DOHH2 (cell line): Measurements from ENCODE around the gene NKTR.

Experiments
- H3F3A ChIP-seq: fragments of 200-600 bp; sonication (generic), shearing (Covaris generic); 2 replicates; pipeline ENCODE4 v1.6.0; 2016; ENCODE audit warnings: antibody characterized with exemption, mild to moderate bottlenecking; ENCODE audit not compliant: control insufficient read depth, insufficient read depth
- H3K27ac ChIP-seq: fragments of 200-600 bp; sonication (generic); 2 replicates; pipeline ENCODE4 v1.5.1; 2014; ENCODE audit warnings: low read depth, mild to moderate bottlenecking, low read length, moderate library complexity
- H3K27me3 ChIP-seq: fragments of 200-600 bp; sonication (generic); 2 replicates; pipeline ENCODE4 v1.6.1; 2014; ENCODE audit warnings: mild to moderate bottlenecking, low read length, mixed read lengths; ENCODE audit not compliant: control insufficient read depth
- H3K36me3 ChIP-seq: fragments of 200-600 bp; sonication (generic); 2 replicates; pipeline ENCODE4 v1.6.1; 2014; ENCODE audit warnings: mild to moderate bottlenecking, low read length, moderate library complexity, mixed read lengths; ENCODE audit not compliant: control insufficient read depth
- H3K4me1 ChIP-seq: fragments of 200-600 bp; sonication (generic); 2 replicates; pipeline ENCODE4 v1.6.1; 2014; ENCODE audit warnings: mild to moderate bottlenecking, low read length, mixed read lengths; ENCODE audit not compliant: control insufficient read depth
- H3K4me2 ChIP-seq: fragments of 200-600 bp; sonication (generic); 2 replicates; pipeline ENCODE4 v1.6.0; 2014; ENCODE audit warnings: mild to moderate bottlenecking, low read length, moderate library complexity
- H3K4me3 ChIP-seq: fragments of 200-600 bp; sonication (generic); 2 replicates; pipeline ENCODE4 v1.5.1; 2014; ENCODE audit warnings: mild to moderate bottlenecking, low read length, mixed read lengths
- H3K79me2 ChIP-seq: fragments of 200-600 bp; sonication (generic); 2 replicates; pipeline ENCODE4 v1.6.1; 2014; ENCODE audit warnings: mild to moderate bottlenecking, low read length, mixed read lengths; ENCODE audit not compliant: control insufficient read depth
- H3K9me2 ChIP-seq: fragments of 200-600 bp; sonication (generic); replicated peaks from 2 replicates; pipeline ENCODE4 v1.6.1; 2014; ENCODE audit warnings: mild to moderate bottlenecking, low read length, mixed read lengths; ENCODE audit not compliant: control insufficient read depth
- H3K9me3 ChIP-seq: fragments of 200-600 bp; sonication (generic); 2 replicates; pipeline ENCODE4 v1.6.1; 2014; ENCODE audit warnings: antibody characterized with exemption, low read length, mixed read lengths; ENCODE audit not compliant: control insufficient read depth, insufficient read depth
- H4K20me1 ChIP-seq: fragments of 200-600 bp; sonication (generic); 2 replicates; pipeline ENCODE4 v1.6.0; 2014; ENCODE audit warnings: low read depth, mild to moderate bottlenecking, antibody characterized with exemption, low read length, moderate library complexity; ENCODE audit not compliant: control insufficient read depth, insufficient read depth
- EZH2phosphoT487 ChIP-seq: fragments of 200-600 bp; sonication (generic); IDR thresholded peaks from 2 replicates; pipeline ENCODE4 v1.6.1; 2017; ENCODE audit warnings: borderline replicate concordance, mild to moderate bottlenecking, antibody characterized with exemption, low read length, moderate library complexity, mixed read lengths
- TF ChIP-seq, protein P1 (sequence below): fragments of 200-600 bp; sonication (generic); IDR thresholded peaks from one replicate; pipeline ENCODE4 v1.5.1; 2014; ENCODE audit warnings: antibody characterized with exemption, mild to moderate bottlenecking, low read depth, low read length; ENCODE audit not compliant: poor library complexity, severe bottlenecking

Gene NKTR

DNA sequence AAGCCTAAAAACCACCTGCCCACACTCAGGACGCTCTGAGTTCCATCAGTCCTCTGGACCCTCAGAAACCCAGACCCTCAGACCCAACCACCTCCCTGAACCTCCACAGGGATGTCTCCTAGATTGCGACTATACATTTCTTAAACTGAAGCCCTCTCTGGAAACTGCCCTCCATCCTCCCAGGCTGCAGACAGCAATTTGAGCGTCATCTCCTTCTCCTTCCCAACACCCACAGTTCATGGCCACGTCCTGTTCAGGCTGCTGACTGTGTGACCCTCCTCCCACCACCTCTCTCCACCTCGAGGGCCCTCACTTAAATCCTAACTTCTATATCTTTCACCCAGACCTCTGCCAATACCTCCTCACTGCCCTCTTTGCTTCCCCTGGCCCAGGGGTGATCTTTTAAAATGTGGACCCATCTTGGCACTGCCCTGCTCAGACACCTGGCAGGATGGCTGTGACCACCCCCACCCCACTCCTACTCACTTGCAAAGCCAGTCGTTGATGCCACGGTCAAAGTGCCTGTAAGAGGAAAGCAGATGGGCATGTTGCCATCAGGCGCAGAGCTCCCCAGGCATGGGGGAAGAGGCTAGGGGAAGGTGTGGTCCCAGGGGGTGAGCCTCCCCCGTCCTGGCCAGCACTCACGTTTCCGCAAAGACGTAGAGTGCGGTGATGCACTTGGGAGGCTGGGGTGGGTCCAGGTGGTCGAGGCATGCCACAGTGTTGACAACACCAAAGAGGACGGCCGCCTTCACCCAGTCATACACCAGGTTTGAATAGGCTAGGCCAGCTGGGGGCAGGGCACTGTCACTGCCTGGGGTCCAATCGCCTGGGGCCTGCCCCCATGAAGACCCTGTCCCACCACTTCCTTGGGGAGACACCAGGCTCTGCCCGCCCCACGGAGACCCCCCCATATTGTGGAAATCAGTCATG lies 96.1 kb downstream of the NKTR start:
- Histone ChIP-seq H3K9me3 (no peaks in the 10 kb centered on the region), H3K27ac (no peak overlapping the region), H3K4me2 (no peak overlapping the region), H3K9me2 (no peaks in the 10 kb centered on the region), H3K36me3 (no peaks in the 10 kb centered on the region), H3F3A (no peaks in the 10 kb centered on the region), H3K27me3 (0 out of 2 replicates have a peak, but pooled peaks cover 3% of the 10 kb centered on the region), H3K79me2 (no peaks in the 10 kb centered on the region), H3K4me3 (no peak overlapping the region), H4K20me1 (no peaks in the 10 kb centered on the region), H3K4me1 (no peaks in the 10 kb centered on the region)
- no peak for TF ChIP-seq EZH2phosphoT487
- TF ChIP-seq, protein P1, sequence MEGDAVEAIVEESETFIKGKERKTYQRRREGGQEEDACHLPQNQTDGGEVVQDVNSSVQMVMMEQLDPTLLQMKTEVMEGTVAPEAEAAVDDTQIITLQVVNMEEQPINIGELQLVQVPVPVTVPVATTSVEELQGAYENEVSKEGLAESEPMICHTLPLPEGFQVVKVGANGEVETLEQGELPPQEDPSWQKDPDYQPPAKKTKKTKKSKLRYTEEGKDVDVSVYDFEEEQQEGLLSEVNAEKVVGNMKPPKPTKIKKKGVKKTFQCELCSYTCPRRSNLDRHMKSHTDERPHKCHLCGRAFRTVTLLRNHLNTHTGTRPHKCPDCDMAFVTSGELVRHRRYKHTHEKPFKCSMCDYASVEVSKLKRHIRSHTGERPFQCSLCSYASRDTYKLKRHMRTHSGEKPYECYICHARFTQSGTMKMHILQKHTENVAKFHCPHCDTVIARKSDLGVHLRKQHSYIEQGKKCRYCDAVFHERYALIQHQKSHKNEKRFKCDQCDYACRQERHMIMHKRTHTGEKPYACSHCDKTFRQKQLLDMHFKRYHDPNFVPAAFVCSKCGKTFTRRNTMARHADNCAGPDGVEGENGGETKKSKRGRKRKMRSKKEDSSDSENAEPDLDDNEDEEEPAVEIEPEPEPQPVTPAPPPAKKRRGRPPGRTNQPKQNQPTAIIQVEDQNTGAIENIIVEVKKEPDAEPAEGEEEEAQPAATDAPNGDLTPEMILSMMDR, result no peak

DNA sequence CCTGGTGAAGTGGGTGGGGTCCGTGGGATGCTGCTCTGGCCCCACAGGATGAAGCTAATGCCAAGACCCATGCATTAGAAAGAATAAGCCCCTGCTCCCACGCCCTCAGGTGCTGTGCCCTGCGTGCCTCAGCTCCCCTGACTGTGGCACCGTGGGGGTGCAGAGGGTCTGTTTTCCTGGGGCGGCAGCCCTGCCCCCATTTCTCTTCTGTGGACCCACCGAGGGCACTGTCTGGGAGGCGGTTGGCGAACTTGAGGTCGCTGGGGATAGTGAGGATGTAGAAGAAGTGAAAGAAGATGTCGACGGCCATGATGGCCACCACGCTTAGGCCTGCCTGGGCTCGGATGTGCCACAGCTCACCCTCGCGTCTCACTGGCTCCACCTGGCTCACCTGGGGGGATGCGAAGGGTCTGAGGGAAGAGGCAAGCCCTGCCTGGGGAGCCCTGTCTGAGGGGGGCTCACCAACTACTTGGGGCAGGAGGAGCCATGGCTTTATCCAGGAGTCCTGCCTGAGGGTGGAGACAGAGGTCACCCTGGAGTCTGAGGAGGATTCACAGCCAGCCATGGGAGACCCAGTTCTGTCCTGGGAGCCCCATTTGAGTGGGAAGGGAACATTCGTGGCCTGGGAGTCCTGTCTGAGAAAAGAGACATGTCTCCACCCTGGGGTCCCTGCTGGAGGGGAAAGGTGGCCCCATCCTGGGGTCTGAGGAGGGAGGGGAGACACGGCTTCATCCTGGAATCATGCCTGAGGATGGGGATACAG lies 97.0 kb downstream of the NKTR start:
- no peak overlapping the region for H3K4me2 ChIP-seq
- 0 out of 2 replicates have a peak, but pooled peaks cover 3% of the 10 kb centered on the region for H3K27me3 ChIP-seq
- H4K20me1 ChIP-seq, result no peaks in the 10 kb centered on the region
- H3K9me3 ChIP-seq, result no peaks in the 10 kb centered on the region
- H3K9me2 ChIP-seq, result no peaks in the 10 kb centered on the region
- H3K27ac ChIP-seq, result no peak overlapping the region
- H3K4me1 ChIP-seq, result no peaks in the 10 kb centered on the region
- H3F3A ChIP-seq, result no peaks in the 10 kb centered on the region
- H3K4me3 ChIP-seq, result no peak overlapping the region
- H3K79me2 ChIP-seq, result no peaks in the 10 kb centered on the region
- TF ChIP-seq, protein P1, result no peak
- no peak for TF ChIP-seq EZH2phosphoT487
- H3K36me3 ChIP-seq, result no peaks in the 10 kb centered on the region
